HepG2 (cell line): Measurements from ENCODE around the gene TTC9. TPM values are rescaled to one million over a fixed set of nuclear protein-coding genes. Genes with fewer than 3 reads are reported as not detected.
A peak's percentile ranks its signal among the peaks of the same experiment; 100 is the strongest.

ENCODE experiments used
- MAZ ChIP-seq, 2 experiments: sonication (generic) in 1 of 2; formaldehyde crosslinking in 1 of 2; IDR thresholded peaks; 2 replicates each; pipeline versions ENCODE4 v1.5.0 to v1.6.1; 2012 to 2020; ENCODE audit warnings: low read depth in 2 of 2, mild to moderate bottlenecking in 2 of 2, borderline replicate concordance in 1 of 2, improper control_type of control experiment in 1 of 2, low read length in 1 of 2, missing genetic modification reagents in 1 of 2, moderate library complexity in 1 of 2
- NFE2 ChIP-seq: sonication (generic); formaldehyde crosslinking; IDR thresholded peaks from 2 replicates; pipeline ENCODE4 v1.4.0; 2020; ENCODE audit warnings: missing genetic modification reagents
- NFE2L1 ChIP-seq: sonication (generic); formaldehyde crosslinking; IDR thresholded peaks from 2 replicates; pipeline ENCODE4 v1.4.0; 2020; ENCODE audit warnings: missing genetic modification reagents, mild to moderate bottlenecking, borderline replicate concordance
- NR1H2 ChIP-seq: sonication (generic); formaldehyde crosslinking; IDR thresholded peaks from 2 replicates; pipeline ENCODE4 v1.8.1; 2022; ENCODE audit warnings: low read depth, missing genetic modification reagents, borderline replicate concordance
- SAFB2 ChIP-seq: sonication (generic); formaldehyde crosslinking; IDR thresholded peaks from 2 replicates; pipeline ENCODE4 v1.5.1; 2020; ENCODE audit warnings: missing genetic modification reagents, low read depth, mild to moderate bottlenecking, borderline replicate concordance
- TBL1XR1 ChIP-seq: fragments of 150-350 bp; IDR thresholded peaks from 2 replicates; pipeline ENCODE4 v1.6.1; 2014; ENCODE audit warnings: borderline replicate concordance, low read length; ENCODE audit not compliant: partially characterized antibody
- ZNF3 ChIP-seq: IDR thresholded peaks from 2 replicates; pipeline ENCODE4 v1.7.0; 2017; ENCODE audit warnings: inconsistent platforms
- polyA plus RNA-seq, 8 experiments: library from polyadenylated mRNA; depleted of rRNA in 3 of 8; stranded (reverse) in 7 of 8; unstranded in 1 of 8; fragments of >200 nt; fragmentation: Illumina TruSeq in 4 of 8; extraction: Trizol in 4 of 8; gene quantifications; 2 replicates each; pipeline versions ENCODE4 v1.2.1 to v1.2.3, GENCODE V29; 2011 to 2016; ENCODE audit warnings: low read depth in 4 of 8, missing spikeins in 1 of 8, mixed read lengths in 1 of 8; ENCODE audit not compliant: insufficient read depth in 1 of 8
- total RNA-seq, 5 experiments: library from RNA; depleted of rRNA; stranded (reverse); fragments of >200 nt; fragmentation: Illumina TruSeq; extraction: Trizol; gene quantifications; 2 replicates each; pipeline ENCODE4 v1.2.3, GENCODE V29; 2016; ENCODE audit warnings: low read depth in 1 of 5
- TF ChIP-seq, protein P1 (sequence below): sonication (generic); formaldehyde crosslinking; IDR thresholded peaks from 2 replicates; pipeline ENCODE4 v1.4.0; 2020; ENCODE audit warnings: mild to moderate bottlenecking, missing genetic modification reagents
- TF ChIP-seq, protein P2 (sequence below): sonication (generic); formaldehyde crosslinking; IDR thresholded peaks from 2 replicates; pipeline ENCODE4 v1.5.1; 2020; ENCODE audit warnings: mild to moderate bottlenecking, moderate library complexity, missing genetic modification reagents
- TF ChIP-seq, protein P3 (sequence below): IDR thresholded peaks from 2 replicates; pipeline ENCODE4 v1.4.0; 2020; ENCODE audit warnings: mild to moderate bottlenecking, missing genetic modification reagents

The TTC9 gene
- total and polyA plus RNA-seq, 2 of the 13 experiments (the other 11 are each of a cell fraction or from before 2014, with no cell fraction given), result 0.13 to 0.30 TPM

DNA sequence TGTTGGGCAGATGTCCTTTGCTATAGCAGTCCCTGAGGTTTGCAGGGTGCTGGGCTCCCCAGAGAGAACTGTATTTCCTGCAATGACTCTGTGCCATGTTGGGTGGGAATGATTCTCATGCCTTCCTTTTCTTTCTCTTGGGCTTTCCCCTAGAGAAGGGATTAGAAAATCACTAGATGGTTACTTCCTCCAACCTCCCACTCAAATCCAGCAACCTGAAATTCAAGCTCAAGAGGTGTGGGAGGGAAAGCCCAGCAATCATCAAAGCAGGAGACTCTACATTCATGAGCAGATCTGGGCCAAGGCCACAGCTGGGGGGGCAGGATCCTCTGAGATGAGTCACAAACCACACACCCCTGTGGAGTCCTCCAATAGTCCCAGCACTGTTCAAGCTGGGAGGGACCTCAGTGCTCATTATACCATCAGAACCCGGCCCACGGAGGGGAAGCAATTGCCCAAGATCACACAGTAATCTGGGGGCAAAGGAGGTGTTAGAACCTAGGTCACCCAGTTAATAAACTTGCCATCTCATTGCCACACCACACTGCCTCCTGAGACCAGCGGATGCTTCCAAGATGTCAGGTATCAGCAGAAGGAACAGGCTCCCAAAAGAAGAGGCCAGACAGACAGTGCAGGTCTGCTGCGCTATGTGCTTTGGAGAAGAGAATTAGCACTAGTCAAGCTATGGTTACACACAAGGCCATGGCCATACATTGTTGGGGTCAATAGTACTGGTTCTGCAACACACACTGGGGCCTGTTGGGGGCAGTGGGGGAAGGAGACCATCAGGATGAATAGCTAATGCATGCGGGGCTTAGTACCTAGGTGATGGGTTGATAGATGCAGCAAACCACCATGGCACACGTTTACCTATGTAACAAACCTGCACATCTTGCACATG lies 65.7 kb downstream of the TTC9 start (continued):
- TF ChIP-seq, protein P1, sequence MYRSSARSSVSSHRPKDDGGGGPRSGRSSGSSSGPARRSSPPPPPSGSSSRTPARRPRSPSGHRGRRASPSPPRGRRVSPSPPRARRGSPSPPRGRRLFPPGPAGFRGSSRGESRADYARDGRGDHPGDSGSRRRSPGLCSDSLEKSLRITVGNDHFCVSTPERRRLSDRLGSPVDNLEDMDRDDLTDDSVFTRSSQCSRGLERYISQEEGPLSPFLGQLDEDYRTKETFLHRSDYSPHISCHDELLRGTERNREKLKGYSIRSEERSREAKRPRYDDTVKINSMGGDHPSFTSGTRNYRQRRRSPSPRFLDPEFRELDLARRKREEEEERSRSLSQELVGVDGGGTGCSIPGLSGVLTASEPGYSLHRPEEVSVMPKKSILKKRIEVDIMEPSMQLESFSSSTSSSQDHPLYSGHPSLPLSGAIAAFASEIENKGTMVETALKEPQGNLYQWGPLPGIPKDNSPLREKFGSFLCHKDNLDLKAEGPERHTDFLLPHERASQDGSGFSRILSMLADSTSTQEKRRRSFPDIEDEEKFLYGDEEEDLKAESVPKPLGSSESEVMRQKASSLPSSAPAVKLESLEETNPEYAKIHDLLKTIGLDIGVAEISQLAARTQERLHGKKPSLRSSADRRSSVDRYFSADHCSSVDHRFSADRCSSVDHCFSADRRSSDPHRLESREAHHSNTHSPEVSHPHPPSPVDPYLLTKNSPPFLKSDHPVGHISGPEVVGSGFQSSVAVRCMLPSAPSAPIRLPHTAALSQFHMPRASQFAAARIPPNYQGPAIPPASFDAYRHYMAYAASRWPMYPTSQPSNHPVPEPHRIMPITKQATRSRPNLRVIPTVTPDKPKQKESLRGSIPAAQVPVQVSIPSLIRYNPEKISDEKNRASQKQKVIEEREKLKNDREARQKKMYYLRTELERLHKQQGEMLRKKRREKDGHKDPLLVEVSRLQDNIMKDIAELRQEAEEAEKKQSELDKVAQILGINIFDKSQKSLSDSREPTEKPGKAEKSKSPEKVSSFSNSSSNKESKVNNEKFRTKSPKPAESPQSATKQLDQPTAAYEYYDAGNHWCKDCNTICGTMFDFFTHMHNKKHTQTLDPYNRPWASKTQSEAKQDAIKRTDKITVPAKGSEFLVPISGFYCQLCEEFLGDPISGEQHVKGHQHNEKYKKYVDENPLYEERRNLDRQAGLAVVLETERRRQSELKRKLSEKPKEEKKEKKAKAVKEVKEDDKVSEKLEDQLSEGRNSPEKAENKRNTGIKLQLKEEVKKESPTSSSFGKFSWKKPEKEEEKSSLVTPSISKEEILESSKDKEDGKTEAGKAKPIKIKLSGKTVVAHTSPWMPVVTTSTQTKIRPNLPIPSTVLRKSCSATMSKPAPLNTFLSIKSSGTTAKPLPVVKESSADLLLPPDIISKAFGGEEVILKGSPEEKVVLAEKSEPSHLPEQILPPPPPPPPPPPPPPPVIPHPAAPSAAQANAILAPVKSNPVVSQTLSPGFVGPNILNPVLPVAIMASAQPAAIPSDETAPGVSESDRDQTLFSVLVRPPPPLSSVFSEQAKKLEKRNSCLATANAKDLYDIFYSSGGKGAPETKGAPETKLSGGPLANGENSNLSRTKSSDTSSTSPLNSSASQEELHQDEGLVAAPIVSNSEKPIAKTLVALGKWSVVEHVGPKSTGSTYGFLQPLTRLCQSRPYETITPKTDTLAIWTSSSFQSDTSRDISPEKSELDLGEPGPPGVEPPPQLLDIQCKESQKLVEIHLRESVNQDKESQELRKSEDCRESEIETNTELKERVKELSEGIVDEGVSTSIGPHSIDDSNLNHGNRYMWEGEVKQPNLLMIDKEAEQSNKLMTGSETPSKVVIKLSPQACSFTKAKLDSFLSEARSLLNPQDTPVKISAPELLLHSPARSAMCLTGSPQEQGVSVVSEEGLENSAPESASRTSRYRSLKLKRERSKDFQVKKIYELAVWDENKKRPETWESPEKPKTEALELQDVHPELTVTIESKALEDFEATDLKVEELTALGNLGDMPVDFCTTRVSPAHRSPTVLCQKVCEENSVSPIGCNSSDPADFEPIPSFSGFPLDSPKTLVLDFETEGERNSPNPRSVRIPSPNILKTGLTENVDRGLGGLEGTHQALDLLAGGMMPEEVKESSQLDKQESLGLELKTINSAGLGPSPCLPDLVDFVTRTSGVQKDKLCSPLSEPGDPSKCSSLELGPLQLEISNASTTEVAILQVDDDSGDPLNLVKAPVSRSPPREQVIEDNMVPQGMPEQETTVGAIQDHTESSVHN (CRISPR knock-in tag), result no peak
- TF ChIP-seq NR1H2 (CRISPR knock-in tag), result no peak
- TF ChIP-seq ZNF3 (CRISPR knock-in tag), result no peak
- no peak for TF ChIP-seq NFE2L1
- peak; percentile 84 for TF ChIP-seq TBL1XR1
- TF ChIP-seq SAFB2 (CRISPR knock-in tag), result no peak
- peak; percentile 77 for TF ChIP-seq MAZ (IDR thresholded peaks at IDR 0.05; ENCODE audit: borderline replicate concordance, low read depth, low read length)
- no peak for TF ChIP-seq MAZ (CRISPR knock-in tag; IDR thresholded peaks at IDR 0.05; ENCODE audit: low read depth)
- TF ChIP-seq, protein P2, sequence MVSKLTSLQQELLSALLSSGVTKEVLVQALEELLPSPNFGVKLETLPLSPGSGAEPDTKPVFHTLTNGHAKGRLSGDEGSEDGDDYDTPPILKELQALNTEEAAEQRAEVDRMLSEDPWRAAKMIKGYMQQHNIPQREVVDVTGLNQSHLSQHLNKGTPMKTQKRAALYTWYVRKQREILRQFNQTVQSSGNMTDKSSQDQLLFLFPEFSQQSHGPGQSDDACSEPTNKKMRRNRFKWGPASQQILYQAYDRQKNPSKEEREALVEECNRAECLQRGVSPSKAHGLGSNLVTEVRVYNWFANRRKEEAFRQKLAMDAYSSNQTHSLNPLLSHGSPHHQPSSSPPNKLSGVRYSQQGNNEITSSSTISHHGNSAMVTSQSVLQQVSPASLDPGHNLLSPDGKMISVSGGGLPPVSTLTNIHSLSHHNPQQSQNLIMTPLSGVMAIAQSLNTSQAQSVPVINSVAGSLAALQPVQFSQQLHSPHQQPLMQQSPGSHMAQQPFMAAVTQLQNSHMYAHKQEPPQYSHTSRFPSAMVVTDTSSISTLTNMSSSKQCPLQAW, result peak; percentile 73
- TF ChIP-seq, protein P3, sequence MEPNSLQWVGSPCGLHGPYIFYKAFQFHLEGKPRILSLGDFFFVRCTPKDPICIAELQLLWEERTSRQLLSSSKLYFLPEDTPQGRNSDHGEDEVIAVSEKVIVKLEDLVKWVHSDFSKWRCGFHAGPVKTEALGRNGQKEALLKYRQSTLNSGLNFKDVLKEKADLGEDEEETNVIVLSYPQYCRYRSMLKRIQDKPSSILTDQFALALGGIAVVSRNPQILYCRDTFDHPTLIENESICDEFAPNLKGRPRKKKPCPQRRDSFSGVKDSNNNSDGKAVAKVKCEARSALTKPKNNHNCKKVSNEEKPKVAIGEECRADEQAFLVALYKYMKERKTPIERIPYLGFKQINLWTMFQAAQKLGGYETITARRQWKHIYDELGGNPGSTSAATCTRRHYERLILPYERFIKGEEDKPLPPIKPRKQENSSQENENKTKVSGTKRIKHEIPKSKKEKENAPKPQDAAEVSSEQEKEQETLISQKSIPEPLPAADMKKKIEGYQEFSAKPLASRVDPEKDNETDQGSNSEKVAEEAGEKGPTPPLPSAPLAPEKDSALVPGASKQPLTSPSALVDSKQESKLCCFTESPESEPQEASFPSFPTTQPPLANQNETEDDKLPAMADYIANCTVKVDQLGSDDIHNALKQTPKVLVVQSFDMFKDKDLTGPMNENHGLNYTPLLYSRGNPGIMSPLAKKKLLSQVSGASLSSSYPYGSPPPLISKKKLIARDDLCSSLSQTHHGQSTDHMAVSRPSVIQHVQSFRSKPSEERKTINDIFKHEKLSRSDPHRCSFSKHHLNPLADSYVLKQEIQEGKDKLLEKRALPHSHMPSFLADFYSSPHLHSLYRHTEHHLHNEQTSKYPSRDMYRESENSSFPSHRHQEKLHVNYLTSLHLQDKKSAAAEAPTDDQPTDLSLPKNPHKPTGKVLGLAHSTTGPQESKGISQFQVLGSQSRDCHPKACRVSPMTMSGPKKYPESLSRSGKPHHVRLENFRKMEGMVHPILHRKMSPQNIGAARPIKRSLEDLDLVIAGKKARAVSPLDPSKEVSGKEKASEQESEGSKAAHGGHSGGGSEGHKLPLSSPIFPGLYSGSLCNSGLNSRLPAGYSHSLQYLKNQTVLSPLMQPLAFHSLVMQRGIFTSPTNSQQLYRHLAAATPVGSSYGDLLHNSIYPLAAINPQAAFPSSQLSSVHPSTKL (CRISPR knock-in tag), result peak; percentile 94
- TF ChIP-seq NFE2, result no peak
